GM10266 (cell line): ENCODE results near the gene FAM193A.
"Not testable (repeated sequence)": the region's sequence is repeated elsewhere in the genome, so short reads cannot be mapped to it uniquely, and the experiment has no call there.

Experiments used
- DNase-seq: peaks from one replicate; pipeline ENCODE4 v3.0.0; 2012; ENCODE audit errors: extremely low spot score
- TF ChIP-seq, protein P1 (sequence below): IDR thresholded peaks from 2 replicates; pipeline ENCODE4 v1.5.1; 2012; ENCODE audit warnings: mild to moderate bottlenecking, low read depth; ENCODE audit not compliant: control insufficient read depth, insufficient read depth; ENCODE audit errors: missing control alignments

The FAM193A gene

DNA sequence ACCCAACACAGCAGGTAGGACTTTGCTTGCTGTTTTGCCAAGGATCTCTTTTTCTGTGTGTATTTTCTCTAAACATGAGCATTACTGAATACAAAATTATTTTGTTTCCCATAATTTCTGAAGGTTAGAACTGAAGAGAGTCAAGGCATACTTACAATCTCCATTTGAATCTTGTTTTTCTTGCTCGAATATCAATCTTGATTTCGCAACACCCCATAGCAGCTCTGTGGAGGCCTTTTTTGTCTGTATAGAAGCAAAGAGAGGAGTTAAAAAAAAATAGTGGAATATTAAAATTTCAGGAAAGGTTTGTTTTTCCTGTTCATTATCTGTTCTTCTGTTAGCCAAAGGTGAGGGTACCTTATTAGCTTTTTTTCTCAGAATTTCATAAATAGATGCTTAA, 126.8 kb downstream of the FAM193A start:
- DNase-seq, result no peak
- TF ChIP-seq, protein P1, sequence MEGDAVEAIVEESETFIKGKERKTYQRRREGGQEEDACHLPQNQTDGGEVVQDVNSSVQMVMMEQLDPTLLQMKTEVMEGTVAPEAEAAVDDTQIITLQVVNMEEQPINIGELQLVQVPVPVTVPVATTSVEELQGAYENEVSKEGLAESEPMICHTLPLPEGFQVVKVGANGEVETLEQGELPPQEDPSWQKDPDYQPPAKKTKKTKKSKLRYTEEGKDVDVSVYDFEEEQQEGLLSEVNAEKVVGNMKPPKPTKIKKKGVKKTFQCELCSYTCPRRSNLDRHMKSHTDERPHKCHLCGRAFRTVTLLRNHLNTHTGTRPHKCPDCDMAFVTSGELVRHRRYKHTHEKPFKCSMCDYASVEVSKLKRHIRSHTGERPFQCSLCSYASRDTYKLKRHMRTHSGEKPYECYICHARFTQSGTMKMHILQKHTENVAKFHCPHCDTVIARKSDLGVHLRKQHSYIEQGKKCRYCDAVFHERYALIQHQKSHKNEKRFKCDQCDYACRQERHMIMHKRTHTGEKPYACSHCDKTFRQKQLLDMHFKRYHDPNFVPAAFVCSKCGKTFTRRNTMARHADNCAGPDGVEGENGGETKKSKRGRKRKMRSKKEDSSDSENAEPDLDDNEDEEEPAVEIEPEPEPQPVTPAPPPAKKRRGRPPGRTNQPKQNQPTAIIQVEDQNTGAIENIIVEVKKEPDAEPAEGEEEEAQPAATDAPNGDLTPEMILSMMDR, result no peak

DNA sequence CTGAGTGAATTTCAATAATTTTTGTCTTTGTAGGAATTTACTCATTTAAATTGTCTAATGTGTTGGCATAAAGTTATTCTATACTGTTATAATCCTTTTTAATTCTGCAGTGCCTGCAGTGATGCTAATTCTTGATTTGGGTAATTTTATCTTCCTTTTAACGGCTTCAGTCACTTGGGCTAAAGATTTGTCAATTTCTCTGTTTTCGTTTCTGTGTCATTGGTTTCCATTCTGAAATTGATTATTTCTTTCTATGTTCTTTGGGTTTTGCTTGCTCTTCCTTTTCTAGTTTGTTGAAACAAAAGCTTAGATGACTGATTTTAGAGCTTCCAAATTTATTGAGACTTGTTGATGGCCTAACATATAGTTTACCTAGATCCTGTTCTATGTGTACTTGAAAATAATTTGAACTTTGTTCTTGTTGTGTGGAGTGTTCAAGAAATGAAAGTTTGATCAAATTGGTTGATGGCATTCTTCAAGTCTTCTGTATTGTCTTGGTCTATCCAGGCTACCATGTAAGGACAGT, 130.3 kb downstream of the FAM193A start:
- TF ChIP-seq, protein P1, result no peak
- no peak for DNase-seq

DNA sequence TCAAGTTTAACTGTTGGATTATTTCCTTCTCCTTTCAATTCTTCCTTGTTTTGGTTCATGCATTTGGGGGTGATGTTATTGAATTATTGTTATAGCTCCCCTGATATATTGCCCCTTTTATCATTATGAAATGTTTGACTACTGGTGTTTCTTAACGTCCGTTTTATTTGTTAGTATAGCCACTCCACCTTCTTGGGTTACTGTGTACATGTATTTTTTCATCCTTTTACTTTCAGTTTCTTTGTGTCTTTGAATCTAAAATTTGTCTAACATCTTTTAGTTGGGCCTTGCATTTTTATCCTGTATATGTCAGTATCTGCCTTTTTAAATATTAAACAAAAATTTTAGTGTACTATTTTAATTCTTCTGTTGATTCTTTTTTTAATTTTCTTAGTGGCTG, 131.0 kb downstream of the FAM193A start:
- TF ChIP-seq, protein P1, result no peak

DNA sequence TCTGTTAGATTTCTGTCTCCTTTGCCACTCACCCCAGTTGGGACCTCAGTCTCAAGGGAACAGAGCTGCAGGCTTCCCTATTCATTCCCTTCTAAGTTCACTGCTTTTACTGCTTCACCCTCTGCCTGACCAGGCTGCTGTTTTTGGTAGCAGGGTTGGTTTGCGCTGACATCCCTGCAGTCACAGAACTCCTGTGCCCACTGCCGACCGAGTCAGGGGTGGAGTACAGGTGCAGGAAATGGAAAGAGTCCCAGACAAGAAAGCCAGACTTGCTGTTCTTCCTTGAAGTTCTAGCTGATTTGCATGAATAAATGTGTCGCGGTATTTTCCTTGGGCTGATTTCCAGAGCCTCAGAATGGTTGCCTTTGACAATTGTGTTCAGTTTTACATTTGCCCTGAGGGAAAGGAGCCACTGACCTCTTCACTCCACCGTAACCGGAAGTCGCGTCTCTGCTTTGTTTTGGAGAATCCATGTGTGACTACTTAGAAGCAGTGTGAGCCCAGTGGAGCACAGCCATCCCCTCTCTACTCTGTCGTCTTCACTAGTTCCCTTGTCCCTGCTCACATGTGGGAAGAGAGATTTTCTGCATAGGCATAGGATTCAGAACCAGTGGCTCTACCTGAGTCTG, 134.9 kb downstream of the FAM193A start:
- TF ChIP-seq, protein P1, result no peak
- DNase-seq, result no peak

More for the DNA sequence above, 131.0 kb downstream of the FAM193A start:
- no peak for DNase-seq

DNA sequence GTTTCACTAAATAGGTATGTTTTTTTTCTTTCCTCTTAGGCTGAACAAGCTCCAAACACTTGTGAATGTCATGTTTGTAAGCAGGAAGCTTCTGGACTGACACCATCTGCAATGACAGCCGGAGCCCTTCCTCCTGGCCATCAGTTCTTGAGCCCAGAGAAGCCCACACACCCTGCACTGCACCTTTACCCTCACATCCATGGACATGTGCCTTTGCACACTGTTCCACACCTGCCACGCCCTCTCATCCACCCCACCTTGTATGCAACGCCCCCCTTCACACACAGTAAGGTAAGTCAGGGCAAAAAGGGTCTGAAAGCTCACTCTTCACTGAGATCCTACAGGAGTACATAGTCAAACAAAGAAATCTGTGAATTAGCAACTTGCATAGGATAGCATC, 135.6 kb downstream of the FAM193A start:
- DNase-seq, result no peak
- TF ChIP-seq, protein P1, result no peak

DNA sequence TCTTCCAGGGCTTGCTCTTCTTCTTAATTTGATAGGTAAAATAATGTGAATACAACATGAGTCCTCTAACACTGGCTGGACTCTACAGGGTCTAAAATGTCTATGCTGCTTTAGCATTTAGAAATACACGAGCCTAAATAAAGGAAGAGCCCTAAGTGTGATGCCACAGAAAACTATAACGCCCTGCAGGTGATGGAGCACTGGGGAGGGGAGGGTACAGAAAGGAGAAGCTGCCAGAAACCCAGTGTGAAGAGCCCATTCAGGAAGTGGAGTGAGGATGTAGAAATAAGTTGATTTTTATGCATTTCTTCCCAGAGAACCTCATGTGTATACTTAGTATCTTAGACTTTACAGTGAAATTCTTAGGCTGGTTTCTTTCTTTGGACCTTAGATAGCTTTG, 136.3 kb downstream of the FAM193A start:
- DNase-seq, result no peak
- TF ChIP-seq, protein P1, result no peak

DNA sequence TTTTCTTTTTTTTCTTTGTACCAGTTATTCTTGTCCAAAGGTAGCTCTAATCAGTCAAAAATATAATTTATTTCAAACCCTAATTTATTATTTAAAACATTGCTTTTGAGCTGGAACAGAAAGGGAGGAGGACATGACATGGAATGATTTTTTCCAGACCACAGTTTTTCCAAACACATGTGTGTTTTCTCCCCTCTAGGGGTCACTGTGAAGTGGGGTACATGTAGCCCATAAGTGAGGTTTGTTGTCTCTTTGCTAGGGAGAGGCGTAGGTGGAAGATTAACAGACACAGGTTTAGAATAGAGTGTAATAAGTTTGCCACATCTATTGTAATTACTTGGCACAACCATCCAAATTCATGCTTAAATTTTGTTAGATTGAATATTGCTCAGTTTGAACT, 136.7 kb downstream of the FAM193A start:
- no peak for DNase-seq
- TF ChIP-seq, protein P1, result no peak

DNA sequence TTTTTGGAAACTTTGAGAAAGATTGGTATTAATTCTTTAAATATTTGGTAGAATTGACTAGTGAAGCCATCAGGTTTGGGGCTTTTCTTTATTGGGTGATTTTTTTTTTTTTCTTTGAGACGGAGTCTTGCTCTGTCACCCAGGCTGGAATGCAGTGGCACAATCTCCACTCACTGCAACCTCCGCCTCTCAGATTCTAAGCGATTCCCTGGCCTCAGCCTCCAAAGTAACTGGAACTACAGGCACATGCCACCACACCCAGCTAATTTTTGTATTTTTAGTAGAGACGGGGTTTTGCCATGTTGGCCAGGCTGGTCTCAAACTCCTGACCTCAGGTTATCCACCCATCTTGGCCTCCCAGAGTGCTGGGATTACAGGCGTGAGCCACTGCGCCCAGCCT, 143.3 kb downstream of the FAM193A start:
- DNase-seq, result not testable (repeated sequence)
